Psoas muscle (tissue), 8 donors: ENCODE measurements around the gene ZMYM5. TPM values are rescaled to one million over a fixed set of nuclear protein-coding genes. Genes with fewer than 3 reads are reported as not detected.
A peak's percentile ranks its signal among the peaks of the same experiment; 100 is the strongest.
"Not testable (repeated sequence)": the region's sequence is repeated elsewhere in the genome, so short reads cannot be mapped to it uniquely, and the experiment has no call there.

Experiments used
- ATAC-seq, 4 donors: fragments of 200-7000 bp; cut with Tn5 transposase; one replicate each; pipeline ENCODE4 v1.9.1; 2020; ENCODE audit warnings: moderate library complexity in 3 of 4, mild to moderate bottlenecking in 2 of 4
- DNase-seq, 2 donors: peaks; one replicate each; pipeline ENCODE4 v3.0.0-alpha.2; 2020
- H3K27ac ChIP-seq: fragments of 200-600 bp; one replicate; pipeline ENCODE4 v1.8.0; 2022
- H3K27me3 ChIP-seq, 3 donors: fragments of 200-600 bp in 1 of 3; one replicate each; pipeline versions ENCODE4 v1.6.1 to v1.8.0; 2013 to 2022; ENCODE audit warnings: low read length in 2 of 3, mild to moderate bottlenecking in 2 of 3, moderate library complexity in 1 of 3; ENCODE audit not compliant: insufficient read depth in 3 of 3
- H3K36me3 ChIP-seq, 2 donors: fragments of 200-600 bp in 1 of 2; one replicate each; pipeline versions ENCODE4 v1.6.1 to v1.8.0; 2013 to 2022; ENCODE audit warnings: low read depth in 1 of 2, mild to moderate bottlenecking in 1 of 2, moderate library complexity in 1 of 2; ENCODE audit not compliant: insufficient read depth in 1 of 2
- H3K4me1 ChIP-seq: fragments of 200-600 bp; one replicate; pipeline ENCODE4 v1.8.0; 2022
- H3K4me3 ChIP-seq: fragments of 200-600 bp; one replicate; pipeline ENCODE4 v1.8.0; 2022; ENCODE audit warnings: mild to moderate bottlenecking
- H3K9me3 ChIP-seq: fragments of 200-600 bp; one replicate; pipeline ENCODE4 v1.8.0; 2022
- CTCF ChIP-seq: fragments of 200-600 bp; IDR thresholded peaks from one replicate; pipeline ENCODE4 v1.8.0; 2022; ENCODE audit warnings: antibody characterized with exemption
- WGBS, 3 donors: extraction: QIAGEN DNeasy Blood & Tissue Kit; methylation state at CpG; one replicate each; pipeline versions ENCODE4 v1.1.6 to v1.1.7; 2013; 5-methylcytosine and 5-hydroxymethylcytosine counted together
- intact Hi-C, 2 donors: fragments of 100-400 bp; cut with DNase I; formaldehyde crosslinking; loops; one replicate each; pipeline versions ENCODE4 v1.11.0 to v1.14.2; 2022
- polyA plus RNA-seq, 3 donors: library from polyadenylated mRNA; stranded (reverse); fragments of 200-250 nt; gene quantifications; one replicate each; pipeline ENCODE4 v1.2.3, GENCODE V29; 2013
- total RNA-seq, 4 donors: library from RNA; stranded (reverse); fragmentation: NEBNext Ultra II Directional in 2 of 4; extraction: Animal tissue kit (Norgen Biotek cat#: 25700) in 2 of 4; gene quantifications; one replicate each; pipeline versions ENCODE4 v1.2.1 to v1.2.4, GENCODE V29; 2021 to 2023
- donor health status: healthy with polysubstance abuse.
- donor health status: DM: no; HTN: no; CAD: no; lungs with moderate emphysema.
- donor health status: Bipolar disorder and iron deficiency.
- donor health status: healthy.
- donor health status: DM: yes; HTN: yes; CAD: no.
- donor health status: DM: no; HTN: no; CAD: no.
- donor health status: DM: no; HTN: no; CAD: no.
- donor health status: DM: yes; HTN: yes; CAD: no.

The ZMYM5 gene
- total and polyA plus RNA-seq, 7 donors, result 3.2 to 8.0 (median 6.0) TPM

GRCh38 chr13:19822673-19823072 lies 40.8 kb downstream of the ZMYM5 start:
- Histone ChIP-seq H3K4me1 (no peaks in the 10 kb centered on the region), H3K4me3 (no peak overlapping the region), H3K27ac (no peak overlapping the region), H3K27me3 (no peaks in the 10 kb centered on the region), H3K36me3 (peaks cover 0 to 63% of the 10 kb centered on the region in 2 donors), H3K9me3 (no peaks in the 10 kb centered on the region)
- ATAC-seq (no peak), DNase-seq (no peak)
- WGBS, 3 donors, result 79 to 92% (median 80%) methylated on average over 3 of the region's 3 CpGs
- no peak for TF ChIP-seq CTCF
- intact Hi-C loops, result no loop called here

- peak; percentile 15 to 56 for DNase-seq
- H3K36me3 ChIP-seq, result peaks cover 0 to 30% of the 10 kb centered on the region in 2 donors
- H3K27ac ChIP-seq, result no peak overlapping the region
- H3K4me3 ChIP-seq, result no peak overlapping the region
- H3K27me3 ChIP-seq, result no peaks in the 10 kb centered on the region
- ATAC-seq, result peak in 3 of 4 donors; percentile 30 to 64 (median 49)
- peak; percentile 22 for TF ChIP-seq CTCF
- WGBS, 3 donors, result 65 to 72% (median 68%) methylated on average over 27 of the region's 27 CpGs
- no peaks in the 10 kb centered on the region for H3K9me3 ChIP-seq
- intact Hi-C loops, result no loop called here
- no peaks in the 10 kb centered on the region for H3K4me1 ChIP-seq
Observed at GRCh38 chr13:19818223-19818842, 45.1 kb downstream of the ZMYM5 start.

GRCh38 chr13:19817510-19818158 lies 45.8 kb downstream of the ZMYM5 start:
- no peak for DNase-seq
- Histone ChIP-seq H3K4me3 (no peak overlapping the region), H3K27ac (no peak overlapping the region), H3K36me3 (peaks cover 0 to 23% of the 10 kb centered on the region in 2 donors), H3K4me1 (no peaks in the 10 kb centered on the region), H3K27me3 (no peaks in the 10 kb centered on the region), H3K9me3 (no peaks in the 10 kb centered on the region)
- TF ChIP-seq CTCF, result no peak
- intact Hi-C loops, result no loop called here
- WGBS, 3 donors, result 91 to 93% (median 93%) methylated on average over 7 of the region's 7 CpGs
- ATAC-seq, result no peak

- Histone ChIP-seq H3K27me3 (no peaks in the 10 kb centered on the region), H3K4me3 (no peak overlapping the region), H3K27ac (no peak overlapping the region), H3K9me3 (no peaks in the 10 kb centered on the region), H3K4me1 (no peaks in the 10 kb centered on the region), H3K36me3 (peaks cover 0 to 18% of the 10 kb centered on the region in 2 donors)
- ATAC-seq (no peak), DNase-seq (no peak)
- 95 to 97% (median 95%) methylated on average over 10 of the region's 10 CpGs for WGBS, 3 donors
- intact Hi-C loops, result no loop called here
- TF ChIP-seq CTCF, result no peak
Observed at GRCh38 chr13:19817106-19817505, 46.3 kb downstream of the ZMYM5 start.

- intact Hi-C loops, ATAC-seq, DNase-seq: not testable (repeated sequence)
Observed at GRCh38 chr13:19815842-19816241, 47.6 kb downstream of the ZMYM5 start.

More at GRCh38 chr13:19815842-19816241, 47.6 kb downstream of the ZMYM5 start:
- not testable (repeated sequence) for H3K27ac ChIP-seq, H3K4me3 ChIP-seq, H3K9me3 ChIP-seq, H3K4me1 ChIP-seq, H3K27me3 ChIP-seq, H3K36me3 ChIP-seq
- WGBS, 3 donors, result 97 to 100% (median 97%) methylated on average over 2 of the region's 2 CpGs
